HG03439 (cell line): ENCODE results near the gene RETREG2.

Source experiments
- ATAC-seq: cut with Tn5 transposase; IDR thresholded peaks from one replicate; pipeline ENCODE4 v1.9.1; 2021; ENCODE audit warnings: mild to moderate bottlenecking, moderate library complexity; ENCODE audit not compliant: unreplicated experiment

RETREG2 gene, protein sequence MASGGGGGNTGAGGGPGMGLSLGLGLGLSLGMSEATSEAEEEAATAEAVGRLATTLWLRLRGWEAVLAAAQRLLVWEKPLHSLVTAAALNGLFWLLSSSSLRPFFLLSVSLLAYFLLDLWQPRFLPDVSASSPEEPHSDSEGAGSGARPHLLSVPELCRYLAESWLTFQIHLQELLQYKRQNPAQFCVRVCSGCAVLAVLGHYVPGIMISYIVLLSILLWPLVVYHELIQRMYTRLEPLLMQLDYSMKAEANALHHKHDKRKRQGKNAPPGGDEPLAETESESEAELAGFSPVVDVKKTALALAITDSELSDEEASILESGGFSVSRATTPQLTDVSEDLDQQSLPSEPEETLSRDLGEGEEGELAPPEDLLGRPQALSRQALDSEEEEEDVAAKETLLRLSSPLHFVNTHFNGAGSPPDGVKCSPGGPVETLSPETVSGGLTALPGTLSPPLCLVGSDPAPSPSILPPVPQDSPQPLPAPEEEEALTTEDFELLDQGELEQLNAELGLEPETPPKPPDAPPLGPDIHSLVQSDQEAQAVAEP

DNA sequence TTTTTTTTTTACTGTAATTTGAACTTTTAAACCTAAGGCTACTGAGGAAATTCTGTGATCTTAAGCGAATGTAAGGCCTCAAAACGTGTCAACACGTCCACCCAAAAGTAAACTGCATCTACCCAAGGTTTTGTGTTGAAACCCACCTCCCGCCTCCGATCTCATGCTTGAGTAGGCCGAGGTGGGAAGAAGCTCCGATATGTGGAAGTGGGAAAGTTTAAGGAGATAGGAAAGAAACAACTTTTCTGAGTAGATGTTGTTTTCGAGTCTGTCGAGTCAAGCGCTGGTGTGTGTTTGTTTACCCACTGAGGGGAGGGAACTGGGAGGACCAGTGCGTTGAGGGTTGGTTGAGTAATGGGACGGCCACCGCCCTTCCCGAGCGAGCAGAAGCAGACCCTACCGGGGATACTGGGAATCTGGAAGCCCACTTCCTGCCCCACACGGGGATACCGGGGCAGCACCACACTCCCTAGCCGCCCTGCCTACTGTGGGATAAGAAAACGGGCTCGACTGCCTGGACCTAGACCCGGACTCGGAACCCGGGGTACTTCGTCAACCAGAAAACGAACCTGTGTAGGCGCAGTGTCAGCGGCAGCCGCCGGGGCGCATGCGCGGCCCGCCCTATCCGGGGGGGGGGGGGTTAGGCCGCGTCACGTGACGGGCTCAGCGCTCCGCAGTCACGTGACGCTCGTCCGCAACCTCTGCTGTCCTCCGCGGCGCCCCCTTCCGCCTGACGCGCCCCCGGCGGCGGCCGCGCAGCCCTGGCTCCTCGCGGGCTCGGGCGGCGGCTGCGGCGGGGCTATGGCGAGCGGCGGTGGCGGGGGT lies at the start of gene RETREG2:
TSS of gene RETREG2 (plus strand) at position 724 of the 825 bp plus-strand sequence. CDS start at position 802, 78 bp downstream.
- ATAC-seq = peak; percentile 40

DNA sequence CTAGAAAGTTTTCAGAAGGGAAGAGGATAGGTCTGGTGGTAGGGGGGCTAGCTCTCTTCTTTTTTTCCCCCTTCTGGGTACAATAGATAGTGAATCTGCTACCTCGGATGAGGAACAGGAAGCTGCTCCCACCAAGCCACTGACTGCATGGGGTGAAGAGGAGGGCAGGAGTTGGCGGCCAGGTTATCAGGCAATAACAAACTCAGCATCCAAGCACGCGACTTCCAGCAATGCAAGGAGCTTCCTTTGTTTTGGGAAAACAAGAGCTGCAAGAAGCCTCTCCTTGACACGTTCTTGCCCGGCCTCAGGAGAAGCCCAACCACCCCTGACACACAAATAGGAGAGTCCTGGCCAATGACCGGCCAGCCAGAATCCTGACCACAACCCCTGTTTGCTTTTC lies 49.7 kb upstream of the RETREG2 start:
- ATAC-seq = no peak

DNA sequence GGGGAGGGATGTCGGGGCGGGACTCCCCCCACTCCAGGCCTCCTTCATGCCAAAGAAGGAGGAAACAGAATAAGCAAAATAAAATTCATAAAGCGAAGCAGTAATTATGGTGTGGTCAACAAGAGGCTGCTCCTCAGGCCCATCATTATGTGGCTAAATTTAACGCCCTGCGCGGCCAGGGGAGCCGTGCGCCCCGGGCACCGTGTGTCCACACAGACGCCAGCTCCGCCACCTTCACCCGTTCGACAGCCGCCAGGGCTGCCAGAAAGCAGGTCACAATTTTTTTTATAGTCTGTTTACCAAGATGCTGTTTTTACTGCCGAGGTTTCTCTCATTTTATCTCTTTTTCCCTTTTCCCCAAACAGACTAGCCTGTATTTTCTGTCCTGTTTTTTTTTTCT lies 48.5 kb upstream of the RETREG2 start:
- no peak for ATAC-seq

DNA sequence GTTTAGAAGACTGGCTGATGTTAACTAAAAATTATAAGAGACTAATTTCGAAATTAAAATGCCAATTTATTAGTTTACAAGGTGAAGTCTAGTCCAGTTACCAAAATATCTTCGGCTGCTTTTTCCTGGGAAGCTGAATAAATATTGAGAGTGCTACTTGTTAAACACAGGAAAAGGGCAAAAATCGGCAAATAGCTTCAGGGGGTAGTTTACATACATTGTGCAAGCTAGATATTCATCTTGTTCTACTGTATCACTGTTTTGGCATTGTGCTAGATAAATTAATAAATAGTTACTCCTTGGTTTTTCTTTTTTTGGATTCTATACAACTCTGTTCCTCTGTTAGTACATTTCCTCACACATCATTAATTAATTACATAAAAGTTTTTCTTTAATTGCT lies 46.7 kb upstream of the RETREG2 start:
- no peak for ATAC-seq

DNA sequence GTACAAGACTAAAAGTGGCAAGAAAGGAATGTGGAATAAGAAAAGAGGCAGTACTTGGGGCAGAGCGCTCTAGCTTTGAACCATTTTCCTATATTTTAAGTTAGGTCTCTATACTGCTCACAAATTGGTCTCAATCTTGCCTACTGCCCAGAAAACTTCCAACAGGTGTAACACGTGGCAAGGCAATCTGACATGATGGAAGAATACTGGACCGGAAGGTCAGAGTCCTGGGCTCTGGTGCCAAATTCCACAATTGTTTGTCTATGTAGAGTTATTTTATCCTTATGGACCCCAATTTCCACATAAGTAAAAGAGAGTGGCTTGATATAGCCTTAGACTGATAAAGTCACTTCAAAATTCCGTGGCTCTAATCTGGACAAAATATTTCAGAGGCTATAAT lies 46.3 kb upstream of the RETREG2 start:
- no peak for ATAC-seq

DNA sequence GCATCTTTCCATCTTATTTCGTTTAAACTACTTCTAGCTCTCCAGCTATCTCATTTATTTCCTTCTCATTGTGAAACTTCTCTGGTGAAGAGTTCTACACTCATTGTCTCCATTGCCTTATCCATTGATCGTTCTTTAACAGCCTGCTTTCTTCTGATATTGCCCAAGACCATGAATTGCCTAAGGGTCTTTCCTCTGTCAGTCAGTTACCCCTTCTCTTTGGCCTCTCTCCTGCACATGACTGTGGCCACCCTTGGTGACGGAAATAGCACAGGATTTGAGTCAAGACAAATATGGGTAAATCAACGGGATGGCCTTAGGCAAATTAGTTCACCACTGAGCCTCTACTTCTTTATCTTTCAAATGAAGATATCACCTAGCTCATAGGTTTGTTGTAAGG lies 44.1 kb upstream of the RETREG2 start:
- ATAC-seq = no peak

DNA sequence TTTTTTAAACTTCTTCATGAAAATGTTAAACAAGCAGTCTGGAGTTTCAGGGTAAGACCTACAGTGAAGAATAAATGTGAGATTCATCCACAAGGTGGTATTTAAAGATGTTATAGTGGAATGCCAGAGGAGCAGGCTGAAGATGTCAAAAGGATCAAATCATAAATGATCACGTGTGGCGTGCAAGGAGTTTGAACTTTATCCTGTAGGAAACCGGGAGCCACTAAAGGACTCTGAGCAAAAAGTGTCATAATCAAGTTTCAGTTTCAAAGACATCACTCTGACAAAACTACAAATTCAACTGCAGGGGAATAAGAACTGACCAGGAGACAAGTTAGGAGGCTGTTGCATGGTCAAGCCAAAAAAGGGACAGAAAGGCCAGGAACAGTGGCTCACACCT lies 37.4 kb upstream of the RETREG2 start:
- ATAC-seq = no peak

DNA sequence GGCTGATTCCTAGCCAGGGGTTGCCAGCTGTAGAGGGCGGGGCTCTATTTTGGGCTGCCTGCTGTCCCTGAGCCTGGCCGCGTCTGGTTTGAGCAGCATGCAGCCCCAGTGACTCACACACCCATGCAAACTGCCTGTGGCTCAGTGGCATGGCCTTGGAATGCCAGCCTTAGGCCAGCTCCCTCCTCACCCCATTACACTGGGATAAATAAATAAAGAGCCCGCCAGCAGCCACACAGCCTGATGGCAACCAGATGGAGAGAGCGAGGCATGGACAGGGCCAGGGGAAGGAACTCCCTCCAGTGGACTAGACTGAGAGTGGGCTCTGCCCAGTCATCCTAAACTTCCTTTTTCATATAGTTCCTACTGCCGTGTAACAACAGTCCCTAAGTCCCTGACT lies 35.7 kb upstream of the RETREG2 start:
- ATAC-seq = no peak

DNA sequence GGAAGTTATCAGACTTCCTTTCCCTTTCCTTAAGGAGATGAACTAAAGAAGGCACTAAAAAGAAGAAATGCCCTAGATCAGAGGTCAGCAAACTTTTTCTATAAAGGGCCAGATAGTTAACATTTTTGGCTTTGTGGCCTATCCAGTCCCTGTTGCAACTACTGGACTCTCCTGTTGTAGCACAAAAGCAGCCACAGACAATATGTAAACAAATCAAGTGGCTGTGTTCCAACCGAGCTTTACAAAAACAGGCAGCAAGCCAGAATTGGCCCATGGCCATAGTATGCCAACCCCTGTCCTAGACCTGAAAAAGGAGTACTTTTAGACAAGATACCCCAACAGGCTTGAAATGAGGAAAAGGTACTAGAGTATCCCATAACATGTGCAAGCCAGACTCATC lies 28.4 kb upstream of the RETREG2 start:
- no peak for ATAC-seq

DNA sequence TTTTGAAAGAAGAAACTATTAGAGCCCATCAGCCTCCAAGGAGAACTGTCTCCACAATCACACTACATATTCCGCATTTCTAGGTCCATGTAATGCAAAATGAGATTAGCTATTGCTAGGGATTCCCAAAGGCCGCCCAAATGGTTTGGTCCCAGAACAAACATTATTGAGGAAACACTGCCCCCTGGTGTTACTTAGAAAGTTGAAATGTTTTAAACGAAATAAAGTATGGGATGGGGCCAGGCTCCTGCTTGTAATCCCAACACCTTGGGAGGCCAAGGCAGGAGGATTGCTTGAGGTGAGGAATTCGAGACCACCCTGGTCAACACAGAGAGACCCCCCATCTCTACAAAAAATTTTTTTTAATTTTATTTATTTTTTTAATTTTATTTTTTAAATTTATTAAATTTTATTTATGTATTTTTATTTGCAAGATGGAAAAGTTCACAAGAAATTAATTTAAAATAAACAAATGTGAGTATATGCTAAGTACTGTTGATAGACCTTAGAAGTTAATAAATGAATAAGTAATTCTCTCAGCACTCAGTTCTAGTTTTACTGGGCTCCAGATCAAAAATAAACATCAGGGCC lies 22.9 kb upstream of the RETREG2 start:
- ATAC-seq = no peak

DNA sequence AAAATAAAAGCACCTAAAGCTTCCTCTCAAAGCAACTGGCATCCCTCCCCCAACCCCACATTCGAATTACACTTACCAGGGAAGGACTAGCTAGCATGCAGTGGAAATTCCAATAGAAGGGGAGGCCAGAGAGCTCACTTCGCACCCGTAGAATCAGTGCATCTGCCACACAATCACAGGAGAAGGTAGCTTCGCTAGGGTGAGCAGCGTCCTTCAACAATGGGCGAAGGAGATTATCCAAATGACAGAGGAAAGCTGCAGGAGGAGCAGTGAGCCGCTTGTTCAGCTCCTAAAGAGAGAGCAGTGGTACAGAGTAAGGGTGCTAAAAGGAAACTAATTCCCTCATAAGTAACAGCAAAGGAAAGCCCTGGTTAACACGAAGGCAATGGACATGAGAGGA lies 20.7 kb upstream of the RETREG2 start:
- ATAC-seq = no peak

DNA sequence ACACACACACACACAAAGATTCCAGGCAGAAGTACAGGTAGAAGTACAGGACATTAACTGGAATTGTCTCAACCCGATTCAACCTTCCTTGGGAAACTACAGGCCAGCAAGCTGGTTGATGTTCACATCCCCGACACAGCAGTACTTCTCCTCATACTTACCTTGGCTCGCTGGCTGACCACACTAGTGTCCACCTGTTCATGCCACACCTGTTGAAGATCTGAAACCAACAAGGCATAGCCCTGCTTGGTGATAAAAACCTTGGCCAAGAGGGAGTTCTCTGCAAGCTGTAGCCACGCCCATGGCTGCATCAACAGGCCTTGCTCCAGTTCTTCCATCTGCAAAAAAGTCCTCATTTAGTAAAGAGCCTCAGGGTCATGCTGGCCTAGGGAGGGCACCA lies 20.1 kb upstream of the RETREG2 start:
- ATAC-seq = no peak

DNA sequence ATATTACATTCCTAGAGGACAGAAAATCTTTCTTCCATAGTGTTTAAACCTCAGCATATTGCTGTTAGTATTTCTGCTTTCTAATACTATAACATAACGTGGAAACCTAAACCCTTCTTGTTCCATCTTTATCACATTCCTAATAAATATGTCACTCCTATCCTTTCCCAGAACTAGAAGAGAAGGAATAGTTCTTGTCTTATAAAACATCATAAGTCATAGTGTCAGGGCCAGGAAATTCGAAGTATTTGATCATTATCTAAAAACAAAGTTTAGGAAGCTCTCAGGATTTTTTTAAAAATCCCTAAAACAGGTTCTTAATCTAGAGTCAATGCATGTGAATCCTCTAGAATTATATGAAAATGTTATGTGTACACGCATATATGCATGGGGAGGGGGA lies 19.5 kb upstream of the RETREG2 start:
- no peak for ATAC-seq

DNA sequence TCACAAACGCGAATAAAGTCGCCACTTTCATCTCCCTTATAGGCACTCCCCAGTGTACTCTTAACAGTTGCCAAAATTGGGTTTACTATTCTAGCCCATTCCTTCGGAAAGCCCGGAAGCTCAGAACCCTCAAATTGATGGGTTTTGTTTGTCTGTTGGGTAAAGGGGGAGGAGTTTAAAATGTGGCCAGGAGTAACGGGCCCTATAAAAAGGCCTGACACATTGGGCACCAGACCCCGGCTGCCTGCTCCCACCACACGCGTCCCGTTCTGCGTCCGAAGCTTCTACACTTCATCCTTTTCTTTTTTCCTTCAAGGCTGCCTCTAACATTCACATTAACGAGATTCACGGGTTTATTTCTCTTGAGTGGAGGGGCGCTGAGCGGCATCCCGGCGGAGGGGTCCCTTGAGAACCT lies 18.3 kb upstream of the RETREG2 start:
- no peak for ATAC-seq

DNA sequence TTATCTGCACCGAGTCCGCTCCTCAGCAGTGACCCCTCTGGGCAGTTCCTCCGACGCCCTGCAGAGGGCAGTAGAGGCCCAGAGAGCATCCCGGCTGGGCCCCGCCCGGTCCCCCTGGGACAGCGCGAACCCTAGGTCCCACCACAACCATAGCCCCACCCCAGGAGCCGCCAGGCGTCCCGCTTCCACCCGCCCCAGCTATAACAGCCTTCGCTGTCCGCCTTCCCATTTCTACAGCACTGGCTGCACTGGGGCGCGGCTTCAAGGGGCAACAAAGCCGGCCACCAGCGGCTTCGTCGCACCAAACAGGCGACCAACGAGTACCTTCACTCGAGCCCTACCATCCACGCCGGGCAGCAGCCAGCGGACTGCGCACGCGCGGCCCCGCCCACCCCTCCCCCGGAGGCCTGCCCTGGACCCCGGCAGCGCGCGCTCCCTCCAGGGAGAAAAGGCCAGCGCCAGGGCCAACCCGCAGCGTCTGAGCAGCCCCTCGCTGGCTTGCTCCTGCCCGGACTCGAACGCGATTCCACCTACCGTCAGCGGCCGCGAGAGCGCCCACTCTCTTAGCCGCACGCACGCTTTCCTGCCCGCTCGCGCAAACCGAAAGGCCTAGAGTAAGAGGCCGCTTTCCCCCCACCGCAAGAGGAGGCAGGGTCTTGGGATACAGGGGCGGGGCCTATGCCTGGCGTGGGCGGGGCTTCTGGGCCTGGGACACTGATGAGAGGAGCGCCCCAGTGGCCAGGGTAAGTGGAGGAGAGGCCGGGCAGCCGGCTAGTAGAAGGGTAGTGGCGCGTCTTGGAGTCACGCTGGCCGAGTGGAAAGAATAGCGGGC lies 17.7 kb upstream of the RETREG2 start, which contains the start of gene NHEJ1:
TSS of gene NHEJ1 (minus strand) at position 630 of the 832 bp plus-strand sequence. CDS start 2,453 bp downstream, outside the sequence.
- peak; percentile 85 for ATAC-seq

DNA sequence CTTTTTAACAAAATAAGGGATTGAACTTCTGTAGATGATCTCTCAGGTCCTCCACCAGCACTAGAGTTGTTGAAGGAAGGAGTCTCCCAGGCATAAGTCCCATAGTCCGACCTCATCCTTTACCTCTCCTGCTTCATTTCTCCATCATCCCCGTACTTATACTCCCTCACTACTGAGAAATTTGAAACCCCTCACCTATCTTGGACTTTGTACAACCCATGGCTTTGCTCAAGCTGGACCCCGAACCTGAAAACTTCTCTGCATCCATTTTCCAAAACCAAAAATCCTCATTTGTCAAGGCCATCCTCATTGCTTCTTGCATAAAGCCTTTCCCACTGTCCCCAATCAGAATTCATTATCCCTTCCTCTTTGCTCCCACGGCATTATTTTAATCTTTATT lies 17.0 kb upstream of the RETREG2 start:
- no peak for ATAC-seq

DNA sequence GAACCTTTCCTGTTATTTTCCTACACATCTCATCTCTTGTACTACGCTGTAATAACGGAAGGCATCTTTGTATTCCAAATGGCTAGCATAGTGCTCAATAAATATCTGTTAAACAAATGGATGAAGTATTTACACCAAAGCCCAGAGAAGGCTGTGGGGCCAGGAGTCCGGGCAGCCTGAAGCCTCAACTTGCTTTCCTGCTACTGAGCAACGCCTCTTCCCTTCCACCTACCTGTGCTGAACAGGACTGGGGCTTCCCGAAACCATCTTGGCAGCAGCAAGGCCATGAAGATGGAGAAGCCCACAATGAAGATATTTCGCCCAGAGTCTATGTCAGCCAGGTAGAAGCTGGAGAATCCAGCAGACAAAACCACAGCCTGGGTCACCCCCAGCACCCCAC lies 14.9 kb upstream of the RETREG2 start:
- ATAC-seq = no peak

DNA sequence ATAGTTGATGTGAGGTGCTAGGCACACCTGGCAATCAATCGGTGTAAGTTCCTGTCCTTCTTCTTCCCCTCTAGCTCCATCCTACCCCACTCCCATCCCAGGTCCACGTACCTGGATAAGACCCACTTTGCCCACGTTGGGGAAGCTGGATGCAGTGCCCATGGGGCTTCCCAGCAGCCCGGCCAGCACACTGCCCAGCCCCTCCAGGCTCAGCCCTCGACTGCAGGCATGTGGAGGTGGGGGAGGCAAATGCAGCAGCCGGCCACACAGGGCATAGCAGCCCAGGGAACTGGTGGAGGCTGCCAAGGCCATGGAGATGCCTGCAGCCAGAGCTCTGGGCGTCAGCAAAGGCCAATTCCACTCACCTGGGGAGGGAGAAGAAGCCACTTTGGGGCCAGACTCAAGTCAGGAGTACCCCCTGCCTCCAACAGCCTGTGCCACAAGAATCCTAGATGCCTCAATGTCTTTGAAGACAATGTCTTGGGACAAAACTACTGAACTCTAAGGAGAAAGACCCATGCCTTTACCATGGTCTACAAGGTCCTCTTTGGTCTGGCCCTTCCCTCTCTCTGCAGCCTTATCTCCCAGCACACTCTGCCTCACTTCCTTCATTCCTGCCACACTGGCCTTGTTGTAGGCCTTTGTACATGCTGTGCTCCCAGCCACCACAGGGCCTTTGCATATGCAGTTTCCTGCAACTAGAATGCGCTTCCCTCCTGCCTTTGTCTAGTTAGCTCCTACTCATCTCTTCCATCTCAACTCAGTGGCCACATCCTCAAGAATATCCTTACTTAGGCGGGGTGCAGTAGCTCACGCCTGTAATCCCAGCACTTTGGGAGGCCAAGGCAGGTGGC lies 12.8 kb upstream of the RETREG2 start:
- no peak for ATAC-seq

DNA sequence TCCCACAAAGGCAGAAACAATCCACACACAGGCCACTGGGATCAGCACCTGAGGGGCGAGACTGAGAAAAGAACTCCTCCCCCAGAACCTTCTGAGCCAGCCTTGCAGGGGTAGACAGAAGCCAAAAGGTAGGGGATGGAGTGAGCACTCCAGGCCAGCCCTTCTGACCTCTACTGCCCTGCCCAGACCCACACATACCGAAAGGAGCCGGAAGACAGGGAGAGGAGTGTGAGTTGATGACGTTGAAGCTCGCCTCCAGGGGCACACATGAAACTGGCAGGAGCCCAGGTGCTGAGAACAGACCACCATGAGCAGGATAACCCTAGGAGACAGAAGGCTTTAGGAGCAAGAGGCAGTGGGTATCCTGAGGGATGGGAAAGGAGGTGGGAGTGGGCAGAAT lies 10.1 kb upstream of the RETREG2 start:
- ATAC-seq = no peak

DNA sequence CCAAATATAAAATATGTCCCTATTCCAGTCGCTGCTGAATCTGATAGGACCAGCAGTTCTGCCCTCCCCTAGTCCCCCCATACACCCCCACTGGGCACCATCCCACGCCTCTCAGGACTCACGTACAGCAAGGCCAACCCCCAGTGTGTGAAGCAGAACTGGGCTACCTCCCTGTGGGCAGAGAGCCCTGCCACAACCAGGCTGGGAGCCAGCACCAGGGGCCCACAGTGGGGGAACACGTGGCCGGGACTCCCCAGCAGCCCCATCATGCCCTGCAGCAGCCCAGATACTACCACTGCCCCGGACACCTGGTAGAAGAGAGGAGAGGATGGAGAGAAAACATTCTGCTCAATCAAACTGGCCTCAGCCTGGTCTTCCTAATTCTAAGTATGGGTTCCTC lies 9.5 kb upstream of the RETREG2 start:
- no peak for ATAC-seq
